Activated T-cell treated with anti-CD3 and anti-CD28 coated beads for 4 hours (primary cell): ENCODE results near the gene KCTD4.
"Not testable (repeated sequence)": the region's sequence is repeated elsewhere in the genome, so short reads cannot be mapped to it uniquely, and the experiment has no call there.

Experiments
- DNase-seq: peaks from one replicate; pipeline ENCODE4 v3.0.0-alpha.2; 2020

The KCTD4 gene

DNA sequence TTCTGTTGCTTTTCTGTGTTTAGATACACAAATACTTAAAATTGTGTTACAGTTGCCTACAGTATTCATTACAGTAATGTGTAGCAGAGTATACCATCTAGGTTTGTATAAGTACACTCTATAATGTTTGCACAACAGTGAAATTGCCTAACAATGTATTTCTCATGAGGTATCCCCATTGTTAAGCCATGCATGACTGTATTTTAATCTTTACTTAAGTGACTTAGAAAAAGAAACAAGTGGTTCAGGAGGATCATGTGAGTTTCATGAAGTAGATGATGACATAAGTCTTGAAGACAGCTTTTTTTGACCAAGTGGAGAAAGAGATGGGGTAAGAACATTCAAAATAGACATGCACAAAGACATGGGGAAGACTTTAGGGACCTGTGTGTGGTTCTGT is 8.4 kb upstream of the KCTD4 start:
- no peak for DNase-seq

DNA sequence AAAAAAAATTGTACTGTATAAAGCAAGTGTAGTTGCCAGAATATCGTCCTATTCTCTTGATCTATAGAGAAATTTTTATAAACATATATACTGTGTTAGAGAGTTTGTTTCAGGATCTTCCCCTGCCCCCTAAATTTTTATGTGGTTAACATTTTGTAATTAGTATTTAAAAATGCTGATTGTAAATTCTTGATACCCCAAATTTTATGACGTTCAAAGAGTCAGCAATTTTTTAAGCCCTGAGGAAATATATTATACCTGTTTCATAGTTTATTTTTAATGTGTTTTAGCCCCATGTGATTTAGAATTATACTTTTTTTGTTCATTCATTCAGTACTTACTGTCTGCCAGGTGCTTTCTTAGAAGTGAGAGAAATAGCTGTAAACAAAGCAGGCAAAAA is 7.3 kb upstream of the KCTD4 start:
- no peak for DNase-seq

DNA sequence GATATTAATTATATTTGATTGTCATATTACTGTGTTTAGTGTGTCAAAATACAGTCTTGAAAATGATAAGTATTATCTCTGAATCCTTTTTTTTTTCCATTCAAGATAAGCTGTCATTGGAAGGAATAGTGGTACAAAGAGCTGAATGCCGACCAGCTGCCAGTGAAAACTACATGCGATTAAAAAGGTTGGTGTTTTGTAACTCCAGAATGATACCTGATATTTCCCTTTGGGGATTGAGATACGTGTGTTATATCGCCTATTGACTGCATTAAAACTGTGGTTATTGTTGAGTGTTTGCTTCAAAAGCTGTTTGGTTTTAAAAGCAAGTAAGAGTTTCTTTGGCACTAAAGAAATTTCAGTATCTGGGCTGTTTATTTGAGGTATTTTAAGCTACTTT is 6.5 kb upstream of the KCTD4 start:
- no peak for DNase-seq

DNA sequence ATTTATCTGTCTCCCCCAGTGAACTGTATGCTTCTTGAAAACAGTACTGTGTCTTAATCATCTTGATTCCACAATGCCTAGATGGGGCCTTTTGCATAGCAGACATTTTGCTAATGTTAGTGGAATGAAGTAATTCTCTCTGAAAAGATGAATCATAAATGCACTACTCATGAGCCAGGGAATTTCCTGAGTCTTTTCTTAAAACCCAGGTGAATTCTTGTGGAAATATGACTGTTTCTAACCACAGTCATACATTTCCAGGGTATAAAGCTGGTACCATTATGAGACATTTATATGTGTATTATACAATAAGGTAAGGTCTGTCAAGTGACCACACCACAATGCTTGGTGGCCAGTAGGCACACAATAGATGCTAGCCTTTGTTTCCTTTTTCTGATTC is 5.5 kb upstream of the KCTD4 start:
- no peak for DNase-seq

DNA sequence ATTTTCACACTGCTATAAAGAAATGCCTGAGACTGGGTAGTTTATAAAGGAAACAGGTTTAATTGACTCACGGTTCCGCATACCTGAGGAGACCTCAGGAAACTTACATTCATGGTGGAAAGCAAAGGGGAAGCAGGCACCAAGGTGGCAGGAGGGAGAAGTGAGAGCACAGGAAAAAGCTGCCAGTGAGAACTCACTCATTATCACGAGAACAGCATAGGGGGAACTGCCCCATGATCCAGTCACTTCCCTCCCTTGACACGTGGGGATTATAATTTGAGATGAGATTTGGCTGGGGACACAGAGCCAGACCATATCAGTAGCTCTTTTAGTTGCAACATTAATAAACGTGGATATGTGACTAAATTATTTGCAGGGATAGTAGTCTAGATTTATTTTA is 4.3 kb upstream of the KCTD4 start:
- DNase-seq = no peak

DNA sequence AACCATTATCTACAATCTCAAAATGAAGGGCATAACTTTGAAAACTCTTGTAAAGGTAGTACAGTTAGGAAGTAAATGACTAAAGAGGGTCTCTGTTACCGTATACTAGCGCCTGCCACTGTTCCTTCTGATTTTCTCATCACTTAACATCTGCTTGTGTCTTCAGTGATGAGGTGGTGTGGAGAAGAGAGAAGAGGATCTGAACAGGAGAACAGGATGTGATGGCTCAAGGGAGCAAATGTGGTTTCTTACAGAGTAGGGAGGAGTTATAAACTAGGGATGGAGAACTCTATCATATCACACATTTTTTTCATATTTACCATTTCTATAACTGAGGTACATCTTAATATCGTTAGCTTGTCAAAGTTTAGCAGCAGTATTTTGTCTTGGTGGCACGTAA is 1.1 kb downstream of the KCTD4 start:
- DNase-seq = no peak

DNA sequence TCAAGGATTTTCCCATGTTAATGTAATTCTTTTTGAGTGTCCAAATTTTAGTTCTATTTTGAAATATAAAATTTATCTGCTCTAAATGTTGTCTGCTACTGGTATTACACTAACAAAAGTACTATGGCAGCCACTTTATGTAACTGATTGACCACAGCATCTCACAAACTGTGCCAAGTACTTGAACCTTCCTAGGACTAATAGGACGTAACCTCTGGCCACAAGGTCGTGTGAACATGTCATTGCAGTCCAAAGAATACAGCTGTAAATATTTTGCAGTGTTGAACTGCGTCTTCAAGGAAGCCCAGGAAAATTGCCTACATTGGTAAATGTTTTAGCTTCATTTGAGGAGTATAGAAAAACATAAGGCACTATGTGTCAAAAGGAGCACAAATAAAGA is 1.9 kb downstream of the KCTD4 start:
- no peak for DNase-seq

DNA sequence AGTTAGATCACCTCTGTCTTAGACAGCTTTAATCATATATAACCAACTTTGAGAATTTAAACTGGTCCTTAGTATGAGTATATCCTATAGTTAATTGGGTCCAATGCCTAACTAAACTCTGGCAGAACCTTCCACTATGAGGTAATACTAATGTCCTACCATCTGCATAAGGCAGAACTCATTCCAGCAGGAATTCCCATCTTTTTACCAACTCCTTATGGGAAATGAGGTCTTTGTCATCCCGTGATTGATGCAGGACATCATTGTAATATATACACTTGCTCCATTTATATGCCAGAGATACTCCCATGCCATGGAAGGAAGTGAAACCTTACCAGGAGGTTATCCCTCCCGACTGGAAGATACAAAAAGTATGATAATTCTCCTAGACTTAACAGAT is 2.8 kb downstream of the KCTD4 start:
- no peak for DNase-seq

DNA sequence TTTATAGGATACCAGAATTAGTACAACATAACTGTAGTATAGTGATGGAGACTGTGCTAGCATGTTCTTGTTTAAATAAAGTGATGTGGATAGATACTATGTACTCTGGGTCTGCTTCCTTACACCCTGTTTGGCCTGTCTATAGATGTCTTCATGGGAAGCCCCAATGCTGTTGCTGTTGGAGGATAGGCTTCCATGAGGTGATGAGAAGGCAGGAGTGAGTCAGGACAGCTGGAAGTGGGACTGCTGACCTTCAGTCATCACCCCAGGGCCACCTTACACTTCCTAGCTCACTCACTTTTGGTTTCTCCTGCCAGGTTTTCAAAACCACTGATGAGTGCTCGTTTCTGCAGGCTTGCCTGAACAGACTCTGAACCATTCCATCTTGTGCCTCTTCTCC is 4.2 kb downstream of the KCTD4 start:
- DNase-seq = no peak

DNA sequence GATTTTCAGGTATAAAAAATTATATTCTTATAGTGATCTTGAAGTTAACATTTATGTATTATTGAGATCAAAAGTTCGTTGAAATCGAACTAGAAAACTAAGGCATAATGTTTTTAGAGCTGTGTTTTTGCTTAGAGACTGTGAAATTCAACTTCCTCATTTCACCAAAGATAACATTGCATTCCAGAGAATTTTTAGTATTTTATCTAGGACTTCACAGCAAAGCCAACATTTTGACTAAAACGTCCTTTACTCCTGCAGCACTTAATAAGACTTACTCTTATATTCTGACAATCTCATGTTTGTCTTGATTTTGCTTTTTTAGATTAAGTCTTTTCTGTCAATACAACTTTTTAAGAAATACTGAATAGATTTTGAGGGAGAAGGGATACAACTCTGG is 4.7 kb downstream of the KCTD4 start:
- DNase-seq = no peak

DNA sequence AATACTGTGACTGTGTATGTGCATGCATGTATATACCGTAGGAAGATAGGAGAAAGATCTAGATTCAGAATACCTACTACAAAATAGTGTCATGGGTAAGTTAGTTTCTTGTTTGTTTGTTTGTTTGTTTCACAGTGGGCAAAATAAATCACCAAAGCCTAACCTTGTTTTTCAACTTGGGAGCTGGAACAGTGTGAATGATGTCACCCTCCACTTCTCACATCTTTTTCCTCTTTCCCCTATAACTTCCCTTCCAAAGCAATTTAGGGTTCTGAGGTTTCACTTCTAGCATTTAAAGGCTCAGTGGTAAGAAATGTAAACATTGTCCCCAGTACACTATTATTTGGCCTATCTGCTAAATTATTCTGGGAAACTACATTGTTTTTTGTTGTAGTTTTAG is 5.4 kb downstream of the KCTD4 start:
- DNase-seq = no peak

DNA sequence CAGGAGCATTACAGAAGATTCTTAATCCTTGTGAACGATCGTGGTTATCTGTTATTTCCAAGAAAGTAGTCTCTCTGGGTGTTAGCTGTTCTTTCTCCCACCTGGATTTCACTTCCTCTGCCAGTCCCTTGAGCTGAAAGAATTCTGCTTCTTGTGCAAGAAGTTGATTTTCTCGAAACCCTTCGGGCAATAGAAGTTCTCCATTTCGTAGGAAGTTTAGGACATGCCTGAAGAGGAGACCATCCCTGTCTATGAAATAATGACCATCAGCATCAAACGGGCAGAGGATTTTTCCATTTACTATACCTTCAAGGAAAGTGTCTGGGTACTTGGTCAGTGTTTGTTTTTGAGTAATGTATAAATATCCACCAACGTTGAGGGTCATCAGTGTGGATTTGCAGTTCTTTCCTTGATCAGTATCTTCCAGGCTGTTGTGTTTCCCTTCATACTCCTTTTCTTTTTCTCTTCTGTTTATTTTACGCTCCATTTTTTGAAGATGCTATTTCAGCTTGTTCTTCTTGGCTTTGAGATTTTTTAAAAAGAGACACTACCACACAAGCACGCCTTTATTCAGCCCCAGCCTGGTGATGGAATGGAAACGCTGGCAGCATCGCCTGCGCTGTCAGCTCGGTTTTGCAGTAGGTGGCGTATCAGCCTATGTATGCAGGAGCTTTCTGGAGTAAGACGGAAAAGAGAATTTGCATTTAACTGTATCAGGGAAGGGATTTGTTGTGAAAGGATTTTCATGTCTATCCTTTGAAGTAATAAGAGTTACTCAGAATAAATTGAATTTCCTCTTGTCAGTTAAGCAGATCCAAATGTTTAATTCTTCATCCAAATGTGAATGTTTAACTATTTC is 6.5 kb downstream of the KCTD4 start:
- no peak for DNase-seq

DNA sequence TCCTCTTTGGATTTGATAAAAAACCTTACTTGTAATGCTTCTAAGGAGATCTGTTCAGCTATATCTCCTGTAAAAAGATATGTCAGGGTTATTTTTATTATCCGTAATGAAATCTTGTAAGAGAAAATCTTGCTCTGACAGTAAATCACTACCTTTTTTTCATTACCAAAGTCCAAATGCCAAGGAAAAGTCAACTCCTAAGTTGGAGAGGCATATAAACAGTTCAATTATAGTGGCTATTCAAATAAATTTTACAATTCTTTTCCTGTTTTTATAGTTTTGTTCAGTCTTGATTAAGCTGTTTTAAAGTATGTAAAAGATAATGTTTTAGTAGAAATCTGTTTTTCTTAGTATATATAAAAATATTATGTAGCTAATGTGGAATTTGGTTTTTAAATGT is 9.0 kb downstream of the KCTD4 start:
- no peak for DNase-seq

DNA sequence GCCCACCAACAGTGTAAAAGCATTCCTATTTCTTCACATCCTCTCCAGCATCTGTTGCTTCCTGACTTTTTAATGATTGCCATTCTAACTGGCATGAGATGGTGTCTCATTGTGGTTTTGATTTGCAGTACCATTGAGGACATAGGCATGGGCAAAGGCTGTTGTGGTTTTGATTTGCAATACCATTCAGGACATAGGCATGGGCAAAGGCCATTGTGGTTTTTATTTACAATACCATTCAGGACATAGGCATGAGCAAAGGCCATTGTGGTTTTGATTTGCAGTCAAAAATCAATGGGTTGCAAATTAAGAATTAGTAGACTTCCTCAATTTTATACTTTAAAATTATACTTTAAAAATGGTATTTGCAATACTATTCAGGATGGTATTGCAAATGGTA is 11.3 kb downstream of the KCTD4 start:
- not testable (repeated sequence) for DNase-seq

DNA sequence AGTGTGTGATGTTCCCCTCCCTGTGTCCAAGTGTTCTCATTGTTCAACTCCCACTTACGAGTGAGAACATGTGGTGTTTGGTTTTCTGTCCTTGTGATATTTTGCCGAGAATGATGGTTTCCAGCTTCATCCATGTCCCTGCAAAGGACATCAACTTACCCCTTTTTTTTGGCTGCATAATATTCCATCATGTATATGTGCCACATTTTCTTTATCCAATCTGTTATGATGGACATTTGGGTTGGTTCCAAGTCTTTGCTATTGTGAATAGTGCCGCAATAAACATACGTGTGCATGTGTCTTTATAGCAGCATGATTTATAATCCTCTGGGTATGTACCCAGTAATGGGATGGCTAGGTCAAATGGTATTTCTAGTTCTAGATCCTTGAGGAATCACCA is 11.8 kb downstream of the KCTD4 start:
- DNase-seq = not testable (repeated sequence)

DNA sequence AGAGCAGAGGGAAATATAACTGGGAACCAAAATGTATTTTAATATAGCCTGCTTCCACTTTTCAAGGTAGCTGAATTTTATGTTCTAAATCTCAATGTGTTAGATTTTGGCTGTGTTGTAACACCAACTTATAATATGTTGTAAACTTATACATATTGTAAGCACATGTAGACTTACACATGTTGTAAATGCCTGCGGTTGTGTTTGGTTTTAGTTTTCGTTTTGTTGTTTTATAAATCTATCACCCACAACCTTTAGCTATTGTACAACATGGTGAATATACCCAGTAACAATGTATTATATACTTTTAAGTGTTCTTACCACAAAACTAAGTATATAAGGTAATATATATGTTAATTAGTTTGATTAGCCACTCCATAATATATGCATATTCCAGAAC is 15.6 kb downstream of the KCTD4 start:
- no peak for DNase-seq

DNA sequence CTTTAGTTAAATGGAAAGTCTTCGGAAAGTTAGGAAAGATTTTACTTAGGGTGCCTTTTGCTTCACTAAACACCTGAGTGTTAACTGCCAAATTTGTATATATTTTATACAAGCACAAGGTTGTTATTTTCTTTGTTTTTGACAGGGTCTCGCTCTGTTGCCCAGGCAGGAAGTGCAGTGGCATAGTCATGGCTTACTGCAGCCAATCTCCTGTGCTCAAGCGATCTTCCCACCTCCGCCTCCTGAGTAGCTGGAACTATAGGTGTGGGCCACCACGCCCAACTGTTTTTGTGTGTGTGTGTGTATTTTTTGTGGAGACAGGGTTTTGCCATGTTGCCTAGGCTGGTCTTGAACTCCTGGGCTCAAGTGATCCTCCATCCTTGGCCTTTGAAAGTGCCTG is 16.2 kb downstream of the KCTD4 start:
- no peak for DNase-seq

DNA sequence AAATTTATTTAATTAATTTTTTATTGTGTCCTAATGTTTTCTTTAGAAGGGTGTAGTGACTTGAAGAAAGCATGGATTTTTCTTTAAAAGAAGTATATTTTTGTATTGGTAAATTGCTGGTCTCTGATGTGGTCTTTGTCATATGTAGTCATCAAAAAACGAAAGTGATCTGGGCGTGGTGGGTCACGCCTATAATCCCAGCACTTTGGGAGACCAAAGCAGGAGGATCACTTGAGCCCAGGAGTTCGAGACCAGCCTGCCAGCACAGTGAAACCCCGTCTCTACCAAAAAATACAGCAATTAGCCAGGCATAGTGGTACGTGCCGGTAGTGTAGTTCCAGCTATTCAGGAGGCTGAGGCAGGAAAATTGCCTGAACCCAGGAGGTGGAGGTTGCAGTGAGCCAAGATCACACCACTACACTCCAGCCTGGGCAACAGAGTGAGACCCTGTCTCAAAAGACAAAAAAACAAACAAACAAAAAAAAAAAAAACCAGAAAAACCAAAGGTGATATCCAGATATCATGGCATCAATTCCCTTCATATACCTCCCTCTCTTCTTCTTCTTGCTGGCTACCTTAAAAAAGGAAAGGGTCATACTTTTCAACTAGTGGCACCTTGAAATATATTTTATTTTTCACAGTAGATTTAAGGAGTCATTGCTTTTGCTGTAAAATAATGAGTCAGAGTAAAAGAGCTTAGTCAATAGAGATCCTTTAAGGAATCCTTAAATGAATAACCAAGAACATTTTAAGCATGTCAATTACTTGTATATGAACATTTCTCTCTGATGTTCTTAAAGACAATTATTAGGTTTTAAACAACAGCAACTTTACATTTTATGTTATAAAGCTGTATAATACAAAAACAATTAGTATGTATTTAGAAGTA is 19.9 kb downstream of the KCTD4 start:
- no peak for DNase-seq

DNA sequence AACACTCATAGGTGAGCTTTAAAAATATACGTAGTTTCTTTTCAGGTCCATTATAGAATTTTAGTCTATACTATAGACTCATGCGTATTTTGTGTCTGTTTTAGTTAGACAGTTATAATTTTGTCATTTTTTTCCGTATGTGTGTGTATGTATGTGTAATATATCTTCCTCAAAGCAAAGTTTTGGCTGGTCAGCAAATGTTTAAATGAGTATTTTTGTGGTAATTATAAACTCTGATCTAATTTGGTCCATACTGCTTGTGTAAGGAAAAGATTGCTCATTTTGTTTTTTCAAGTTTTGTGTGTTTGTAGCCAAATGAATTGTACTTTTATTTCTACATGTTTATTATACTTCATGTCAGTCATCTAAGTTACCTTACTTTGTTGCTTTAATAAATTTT is 20.5 kb downstream of the KCTD4 start:
- no peak for DNase-seq

DNA sequence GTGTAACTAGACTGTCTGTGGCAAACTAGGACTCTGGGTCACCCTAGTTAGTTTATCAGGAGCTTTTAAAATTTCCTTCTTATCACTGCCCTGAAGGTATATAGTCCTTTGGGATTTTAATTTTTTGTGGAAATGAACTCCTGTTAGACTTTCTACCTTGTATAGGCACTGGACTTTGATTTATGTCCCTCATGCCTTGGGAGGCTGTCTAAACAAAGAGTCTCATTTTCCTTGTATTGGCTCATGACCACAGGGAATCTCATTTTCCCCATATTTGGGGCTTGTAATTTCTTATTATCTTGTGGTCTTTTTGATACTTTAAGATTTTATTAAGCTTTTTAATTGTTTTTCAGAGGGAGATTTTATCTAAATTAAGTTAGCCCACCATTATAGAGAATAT is 21.4 kb downstream of the KCTD4 start:
- DNase-seq = no peak

DNA sequence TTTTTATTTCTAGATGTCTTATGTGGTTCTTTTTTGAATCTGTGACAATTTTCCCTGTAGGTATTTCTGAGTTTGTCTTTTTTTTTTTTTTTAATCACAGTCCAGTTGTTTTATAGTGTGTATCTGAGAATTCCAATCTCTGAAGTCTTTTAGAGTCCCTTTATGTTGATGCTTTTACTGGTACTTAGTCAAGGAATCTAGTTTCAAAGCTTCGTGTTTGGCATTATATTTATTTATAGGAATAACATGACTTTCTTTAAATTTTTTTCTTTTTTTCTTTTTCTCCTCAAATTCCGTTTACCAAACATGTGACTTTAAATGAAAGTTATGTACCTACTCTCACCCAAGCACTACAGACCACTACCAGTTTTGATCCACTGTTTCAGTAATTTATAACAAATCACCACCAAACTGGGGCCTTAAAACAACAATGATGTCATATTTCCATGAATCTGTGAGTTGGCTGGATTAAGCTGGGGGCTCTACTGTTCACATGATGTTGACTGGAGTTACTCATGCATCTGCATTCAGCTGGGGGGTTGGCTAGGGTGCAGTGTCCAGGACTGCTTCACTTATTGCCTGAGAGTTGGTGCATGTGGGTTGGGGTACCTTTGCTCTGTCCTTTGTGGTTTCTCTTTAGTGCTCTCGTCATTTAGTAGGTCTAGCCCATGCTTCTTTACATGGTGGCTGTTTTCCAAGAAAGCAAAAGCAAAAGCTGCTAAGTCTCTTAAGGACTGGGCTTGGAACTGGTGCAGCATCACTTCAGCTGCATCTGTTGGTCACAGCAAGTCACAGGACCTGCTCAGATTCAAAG is 22.3 kb downstream of the KCTD4 start:
- DNase-seq = no peak

DNA sequence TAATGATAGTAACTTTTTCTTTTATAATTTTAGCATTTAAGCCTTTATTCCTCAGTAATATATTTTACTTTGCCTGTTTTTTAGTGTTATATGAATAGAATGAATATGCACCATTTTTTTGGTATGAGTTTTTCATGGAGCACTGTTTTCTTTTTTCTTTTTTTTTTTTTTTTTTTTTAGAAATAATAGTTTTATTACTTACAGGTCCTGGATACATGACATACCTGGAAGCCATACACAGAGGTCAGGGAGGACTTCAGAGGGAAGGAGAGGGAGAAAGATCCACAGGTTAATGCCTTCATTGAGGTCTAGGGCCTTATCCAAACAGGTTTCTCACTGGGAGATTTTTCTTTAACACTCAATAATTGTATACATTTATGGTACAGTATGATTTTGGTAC is 26.4 kb downstream of the KCTD4 start:
- no peak for DNase-seq

DNA sequence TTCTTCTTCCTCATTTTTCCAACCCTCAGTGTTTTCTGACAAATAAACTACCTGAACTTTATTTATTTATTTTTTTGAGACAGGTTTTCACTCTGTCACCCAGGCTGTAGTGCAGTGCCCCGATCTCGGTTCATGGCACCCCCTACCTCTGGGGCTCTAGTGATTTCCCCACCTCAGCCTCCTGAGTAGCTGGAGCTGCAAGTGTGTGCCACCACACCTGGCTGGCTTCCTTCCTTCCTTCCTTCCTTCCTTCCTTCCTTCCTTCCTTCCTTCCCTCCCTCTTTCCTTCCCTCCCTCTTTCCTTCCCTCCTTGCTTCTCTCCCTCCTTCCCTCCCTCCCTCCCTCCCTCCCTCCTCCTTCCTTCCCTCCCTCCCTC is 32.3 kb downstream of the KCTD4 start:
- no peak for DNase-seq
